RCC 7860 (cell line): ENCODE data around the gene ACD.

Experiments
- DNase-seq: peaks from one replicate; pipeline ENCODE4 v3.0.0-alpha.2; 2015; ENCODE audit warnings: low spot score
- FAIRE-seq: peaks from 2 replicates; lab custom pipeline; 2012; peaks lifted over from hg19 to GRCh38; lab: Jason Lieb, UNC

Gene ACD

GRCh38 chr16:67648088-67648763, 11.8 kb downstream of the ACD start:
- DNase-seq = no peak
- no peak for FAIRE-seq

GRCh38 chr16:67647681-67648080, 12.4 kb downstream of the ACD start:
- no peak for DNase-seq
- no peak for FAIRE-seq

GRCh38 chr16:67647111-67647651, 12.9 kb downstream of the ACD start:
- no peak for DNase-seq
- no peak for FAIRE-seq

- FAIRE-seq = no peak
- no peak for DNase-seq
These were observed 14.5 kb downstream of the ACD start for GRCh38 chr16:67645397-67646121.

- DNase-seq = no peak
- no peak for FAIRE-seq
These were observed 16.0 kb downstream of the ACD start for GRCh38 chr16:67644038-67644437.

DNA sequence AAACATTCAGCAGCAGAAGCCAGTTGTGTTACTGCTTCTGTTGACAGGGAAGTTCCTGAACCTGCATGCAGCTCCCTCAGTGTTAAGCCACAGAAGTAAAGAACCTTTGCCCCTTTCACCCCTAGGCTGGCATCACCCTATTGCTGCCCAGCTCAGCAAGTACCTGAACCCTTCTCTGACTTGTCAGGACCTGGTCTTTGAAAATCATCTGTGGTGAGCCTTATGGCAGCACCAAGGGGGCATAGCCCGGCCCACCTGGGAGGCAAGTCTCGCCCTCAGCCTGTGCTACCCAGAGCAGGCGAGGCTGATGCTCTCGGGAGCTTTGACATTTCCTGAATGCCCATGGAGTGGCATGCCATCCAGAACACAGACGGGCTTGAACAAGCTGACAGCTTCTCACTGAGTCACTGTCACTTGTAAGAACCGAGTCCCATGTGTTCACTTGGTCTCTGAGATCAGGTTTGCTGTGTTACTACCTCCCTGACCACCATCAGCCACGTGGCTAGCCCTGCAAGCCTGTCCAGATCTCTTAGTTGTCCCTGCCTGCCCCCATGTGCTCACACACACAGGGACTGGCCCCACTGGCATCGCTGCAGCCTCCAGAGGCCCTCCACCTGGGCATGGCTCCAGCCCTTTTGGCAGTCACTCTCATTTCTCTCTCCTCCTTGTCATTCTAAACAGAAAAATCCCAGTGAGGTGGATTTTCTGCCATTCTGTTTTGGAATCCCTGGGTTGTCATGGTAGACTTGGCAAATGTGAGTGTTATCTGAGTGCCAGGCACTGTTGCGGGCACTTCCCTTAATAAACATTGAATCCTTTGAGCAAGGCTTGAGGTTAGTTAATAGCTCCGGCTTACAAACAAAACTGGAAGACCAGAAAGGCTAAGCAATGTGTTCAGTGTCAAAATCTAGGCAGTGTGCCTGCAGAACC, 18.0 kb downstream of the ACD start:
- no peak for DNase-seq
- FAIRE-seq = no peak

GRCh38 chr16:67637625-67638024, 22.4 kb downstream of the ACD start:
- no peak for FAIRE-seq
- DNase-seq = no peak

DNA sequence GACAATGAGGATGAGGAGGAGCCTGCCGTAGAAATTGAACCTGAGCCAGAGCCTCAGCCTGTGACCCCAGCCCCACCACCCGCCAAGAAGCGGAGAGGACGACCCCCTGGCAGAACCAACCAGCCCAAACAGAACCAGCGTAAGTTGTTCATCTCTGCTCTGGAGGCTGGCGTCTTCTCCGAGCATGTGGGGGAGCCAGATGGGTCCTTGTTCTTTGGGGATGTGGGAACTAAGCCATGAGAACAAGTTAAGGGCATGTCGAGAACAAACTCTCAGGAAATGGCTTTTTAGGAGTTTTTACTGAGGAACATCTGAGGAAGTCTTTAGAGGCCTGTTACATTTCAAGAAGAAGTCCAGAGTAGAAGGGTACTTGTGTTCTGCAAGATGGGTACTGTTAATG, 23.3 kb downstream of the ACD start:
- no peak for DNase-seq

DNA sequence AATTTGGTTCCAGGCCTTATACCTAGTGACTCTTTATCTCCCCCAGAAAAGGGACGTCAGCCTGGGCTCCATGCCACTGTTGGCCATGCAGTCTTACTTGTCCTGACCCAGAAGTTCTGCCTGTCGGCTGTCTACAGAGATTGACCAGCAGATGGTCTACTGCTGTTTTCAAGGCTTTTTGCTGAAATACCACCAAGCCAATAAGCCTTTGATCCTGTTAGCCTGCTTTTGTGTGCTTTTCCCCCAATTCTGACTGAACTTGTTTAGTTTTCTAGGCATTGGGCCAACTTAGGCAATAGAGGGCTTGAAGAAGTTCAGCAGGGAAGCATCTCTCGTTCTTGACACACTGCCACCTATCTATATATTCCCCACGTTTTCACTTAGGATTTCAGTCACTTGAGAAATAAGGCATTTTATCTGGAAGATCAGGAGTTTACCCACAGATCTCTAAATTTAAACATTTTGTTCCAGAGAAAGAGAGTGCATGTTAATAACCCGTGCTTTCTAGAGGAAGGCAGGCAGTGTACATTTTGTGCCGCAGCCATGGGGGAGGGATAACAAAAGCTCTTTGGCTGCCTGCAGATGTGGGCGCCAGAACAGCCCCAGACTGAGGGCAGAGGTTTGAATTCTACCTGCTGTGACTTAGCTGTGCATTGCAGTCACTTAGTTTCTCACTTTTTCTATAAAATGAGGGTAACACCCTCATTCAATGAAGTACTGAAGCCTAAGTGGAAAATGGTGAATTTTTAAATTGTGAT, 27.5 kb downstream of the ACD start:
- no peak for DNase-seq
- FAIRE-seq = no peak

More for the DNA sequence above, 23.3 kb downstream of the ACD start:
- FAIRE-seq = no peak

DNA sequence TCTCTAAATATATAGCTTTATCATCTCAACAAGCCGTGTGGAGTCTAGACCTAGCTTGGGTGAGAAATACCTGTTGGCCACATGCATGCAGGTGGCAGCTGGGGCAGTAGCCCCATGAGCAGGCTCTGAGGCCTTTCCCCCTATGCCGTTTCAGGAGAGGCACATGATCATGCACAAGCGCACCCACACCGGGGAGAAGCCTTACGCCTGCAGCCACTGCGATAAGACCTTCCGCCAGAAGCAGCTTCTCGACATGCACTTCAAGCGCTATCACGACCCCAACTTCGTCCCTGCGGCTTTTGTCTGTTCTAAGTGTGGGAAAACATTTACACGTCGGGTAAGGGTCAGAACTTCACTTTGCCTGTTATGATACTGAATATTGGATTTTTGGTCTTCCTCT, 31.8 kb downstream of the ACD start:
- DNase-seq (no peak), FAIRE-seq (no peak)

DNA sequence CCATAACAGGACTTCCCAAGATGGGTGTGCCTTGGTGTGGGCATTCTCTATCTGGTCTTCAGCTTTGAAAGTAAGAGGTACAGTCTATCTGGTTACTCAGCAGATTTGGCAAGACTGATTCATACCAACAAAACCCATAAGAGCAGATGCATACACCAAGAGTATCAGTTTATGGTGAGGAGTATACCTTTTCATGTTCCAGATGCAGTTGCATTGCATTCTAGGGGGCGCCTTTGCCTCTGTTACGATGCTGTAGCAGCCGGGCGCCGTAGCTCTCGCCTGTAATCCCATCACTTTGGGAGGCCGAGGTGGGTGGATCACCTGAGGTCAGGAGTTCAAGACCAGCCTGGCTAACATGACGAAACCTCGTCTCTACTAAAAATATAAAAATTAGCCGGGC, 46.3 kb downstream of the ACD start:
- DNase-seq (no peak), FAIRE-seq (no peak)

DNA sequence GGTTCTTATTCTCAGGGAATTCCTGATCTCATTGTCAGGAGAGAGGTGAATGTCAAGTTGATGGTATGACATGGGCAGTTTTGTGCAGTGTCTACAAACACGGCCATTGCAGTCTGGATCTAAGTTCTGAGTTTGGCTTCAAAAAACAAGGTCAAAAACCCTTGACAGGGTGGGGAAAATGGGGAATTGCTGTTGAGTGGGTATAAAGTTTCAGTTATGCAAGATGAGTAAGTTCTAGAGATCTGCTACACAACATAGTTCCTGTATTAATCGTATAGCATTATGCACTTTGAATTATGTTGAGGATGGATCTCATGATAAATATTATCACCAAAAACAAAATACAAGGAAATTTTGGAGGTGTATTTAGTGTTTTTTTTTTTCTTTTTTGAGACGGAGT, 51.7 kb downstream of the ACD start:
- no peak for FAIRE-seq

More for the DNA sequence above, 51.7 kb downstream of the ACD start:
- DNase-seq = no peak
